Gastroesophageal sphincter (tissue), 3 donors: ENCODE data around the gene CACNA1E.

Source experiments
- EP300 ChIP-seq: sonication (generic); formaldehyde crosslinking; IDR thresholded peaks from one replicate; pipeline ENCODE4 v1.6.1; 2017; ENCODE audit warnings: antibody characterized with exemption, mild to moderate bottlenecking
- POLR2A ChIP-seq, 2 donors: fragments of 450-650 bp; IDR thresholded peaks; one replicate each; pipeline ENCODE4 v1.6.1; 2017; ENCODE audit warnings: antibody characterized with exemption in 2 of 2, mild to moderate bottlenecking in 2 of 2, moderate library complexity in 1 of 2
- POLR2AphosphoS5 ChIP-seq: sonication (generic); formaldehyde crosslinking; IDR thresholded peaks from one replicate; pipeline ENCODE4 v1.6.1; 2017; ENCODE audit warnings: antibody characterized with exemption
- TF ChIP-seq, protein P1 (sequence below), 4 experiments: fragments of 200-600 bp in 2 of 4; fragments of 450-650 bp in 2 of 4; sonication (generic) in 1 of 4; IDR thresholded peaks; one replicate each; pipeline ENCODE4 v1.5.1; 2017 to 2019; ENCODE audit warnings: antibody characterized with exemption in 4 of 4, mild to moderate bottlenecking in 2 of 4, moderate library complexity in 2 of 4

DNA sequence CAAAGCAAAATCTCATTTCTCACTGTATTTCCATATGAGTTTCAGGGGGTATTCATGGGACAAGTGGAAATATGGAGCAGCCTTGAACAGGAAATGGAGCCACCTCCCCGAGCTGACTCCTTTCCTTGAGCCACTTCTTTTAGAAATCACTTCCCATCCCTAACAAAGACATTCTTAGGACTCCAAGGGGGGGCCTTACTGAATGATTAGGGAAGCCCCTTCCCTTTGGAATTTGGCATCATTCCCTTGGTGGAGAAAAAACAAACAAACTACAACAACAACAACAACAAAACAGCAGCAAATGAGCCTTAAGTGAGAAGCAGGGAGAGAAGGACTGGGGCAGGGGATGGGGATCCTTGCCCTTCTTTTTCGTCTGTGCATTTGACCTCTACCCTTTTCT is 299.9 kb downstream of the CACNA1E start:
- TF ChIP-seq, protein P1, sequence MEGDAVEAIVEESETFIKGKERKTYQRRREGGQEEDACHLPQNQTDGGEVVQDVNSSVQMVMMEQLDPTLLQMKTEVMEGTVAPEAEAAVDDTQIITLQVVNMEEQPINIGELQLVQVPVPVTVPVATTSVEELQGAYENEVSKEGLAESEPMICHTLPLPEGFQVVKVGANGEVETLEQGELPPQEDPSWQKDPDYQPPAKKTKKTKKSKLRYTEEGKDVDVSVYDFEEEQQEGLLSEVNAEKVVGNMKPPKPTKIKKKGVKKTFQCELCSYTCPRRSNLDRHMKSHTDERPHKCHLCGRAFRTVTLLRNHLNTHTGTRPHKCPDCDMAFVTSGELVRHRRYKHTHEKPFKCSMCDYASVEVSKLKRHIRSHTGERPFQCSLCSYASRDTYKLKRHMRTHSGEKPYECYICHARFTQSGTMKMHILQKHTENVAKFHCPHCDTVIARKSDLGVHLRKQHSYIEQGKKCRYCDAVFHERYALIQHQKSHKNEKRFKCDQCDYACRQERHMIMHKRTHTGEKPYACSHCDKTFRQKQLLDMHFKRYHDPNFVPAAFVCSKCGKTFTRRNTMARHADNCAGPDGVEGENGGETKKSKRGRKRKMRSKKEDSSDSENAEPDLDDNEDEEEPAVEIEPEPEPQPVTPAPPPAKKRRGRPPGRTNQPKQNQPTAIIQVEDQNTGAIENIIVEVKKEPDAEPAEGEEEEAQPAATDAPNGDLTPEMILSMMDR (IDR thresholded peaks at IDR 0.05) = no peak
- no peak for TF ChIP-seq POLR2AphosphoS5
- no peak for TF ChIP-seq EP300
- no peak for TF ChIP-seq POLR2A (IDR thresholded peaks at IDR 0.05)
